Measurements from ENCODE around the gene PJA2.

PJA2 gene

DNA sequence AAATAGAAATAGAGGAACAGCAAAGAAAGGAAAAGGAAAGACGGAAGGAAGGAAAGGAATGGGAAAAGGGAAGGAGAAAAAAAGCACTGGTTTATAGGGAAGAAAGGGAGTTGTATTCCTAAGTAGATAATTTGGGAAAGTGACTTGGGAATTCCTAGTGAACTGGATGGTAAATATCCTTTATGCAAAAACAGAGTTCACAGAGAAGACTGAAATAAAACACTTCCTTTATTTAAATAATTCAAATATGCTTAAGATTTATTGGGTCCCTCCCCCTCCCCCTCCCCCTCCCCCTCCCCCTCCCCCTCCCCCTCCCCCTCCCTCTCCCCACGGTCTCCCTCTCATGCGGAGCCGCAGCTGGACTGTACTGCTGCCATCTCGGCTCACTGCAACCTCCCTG lies 69.4 kb downstream of the PJA2 start:
- no peaks in the 10 kb centered on the region for H3K4me1 ChIP-seq (ENCODE audit: control insufficient read depth, low read depth, low read length)
- H2AK5ac ChIP-seq (ENCODE audit: low read length), result no peak overlapping the region
- H2BK15ac ChIP-seq (replicated peaks; ENCODE audit: low read depth), result no peak overlapping the region
- H3K36me3 ChIP-seq (ENCODE audit: control insufficient read depth, insufficient read depth, low read length), result peaks cover 1% of the 10 kb centered on the region
- no peaks in the 10 kb centered on the region for H3K79me2 ChIP-seq (ENCODE audit: control insufficient read depth, insufficient read depth, low read length)
- H2BK5ac ChIP-seq (ENCODE audit: low read length), result no peak overlapping the region
- H3K4ac ChIP-seq (ENCODE audit: low read depth, low read length), result no peak overlapping the region
- WGBS (ENCODE audit: extremely low coverage, insufficient coverage, low lambda C conversion rate), result no CpG with 5 or more reads among the region's 5 CpGs
- H2BK120ac ChIP-seq (ENCODE audit: low read depth, low read length), result no peak overlapping the region
- H4K5ac ChIP-seq (ENCODE audit: low read length), result no peak overlapping the region
- no peak overlapping the region for H3K4me3 ChIP-seq (ENCODE audit: low read length)
- no peak overlapping the region for H3K27ac ChIP-seq (ENCODE audit: low read depth, low read length)
- H3K18ac ChIP-seq (ENCODE audit: low read length), result no peak overlapping the region
- DNase-seq, result no peak
- H3K9ac ChIP-seq (ENCODE audit: low read length), result no peak overlapping the region
- H3K4me2 ChIP-seq (ENCODE audit: low read length), result no peak overlapping the region
- H3K23ac ChIP-seq (ENCODE audit: low read length), result no peak overlapping the region
- no peak overlapping the region for H4K8ac ChIP-seq (ENCODE audit: low read depth, low read length)
- H3K79me1 ChIP-seq (ENCODE audit: low read length), result no peaks in the 10 kb centered on the region
- H3K56ac ChIP-seq (ENCODE audit: low read length), result no peak overlapping the region
- no peaks in the 10 kb centered on the region for H3K27me3 ChIP-seq (ENCODE audit: insufficient read depth, low read length, poor library complexity)

- H3K4me2 ChIP-seq (ENCODE audit: low read length), result no peak overlapping the region
- H3K56ac ChIP-seq (ENCODE audit: low read length), result no peak overlapping the region
- H3K18ac ChIP-seq (ENCODE audit: low read length), result no peak overlapping the region
- H3K27me3 ChIP-seq (ENCODE audit: insufficient read depth, low read length, poor library complexity), result no peaks in the 10 kb centered on the region
- no peaks in the 10 kb centered on the region for H3K36me3 ChIP-seq (ENCODE audit: control insufficient read depth, insufficient read depth, low read length)
- no peaks in the 10 kb centered on the region for H3K4me1 ChIP-seq (ENCODE audit: control insufficient read depth, low read depth, low read length)
- no peak overlapping the region for H3K27ac ChIP-seq (ENCODE audit: low read depth, low read length)
- no peak overlapping the region for H3K4me3 ChIP-seq (ENCODE audit: low read length)
- no peak overlapping the region for H2BK120ac ChIP-seq (ENCODE audit: low read depth, low read length)
- H3K79me2 ChIP-seq (ENCODE audit: control insufficient read depth, insufficient read depth, low read length), result no peaks in the 10 kb centered on the region
- H4K5ac ChIP-seq (ENCODE audit: low read length), result no peak overlapping the region
- H4K8ac ChIP-seq (ENCODE audit: low read depth, low read length), result no peak overlapping the region
- no peak overlapping the region for H3K4ac ChIP-seq (ENCODE audit: low read depth, low read length)
- no peak overlapping the region for H2BK5ac ChIP-seq (ENCODE audit: low read length)
- H2BK15ac ChIP-seq (replicated peaks; ENCODE audit: low read depth), result no peak overlapping the region
- no peak overlapping the region for H3K23ac ChIP-seq (ENCODE audit: low read length)
- no peak overlapping the region for H2AK5ac ChIP-seq (ENCODE audit: low read length)
- H3K79me1 ChIP-seq (ENCODE audit: low read length), result no peaks in the 10 kb centered on the region
- no peak overlapping the region for H3K9ac ChIP-seq (ENCODE audit: low read length)
- no peak for DNase-seq
Observed at GRCh38 chr5:109335114-109335513, 74.7 kb downstream of the PJA2 start.

- WGBS (ENCODE audit: extremely low coverage, insufficient coverage, low lambda C conversion rate), result no CpG with 5 or more reads among the region's 1 CpG
Observed at GRCh38 chr5:109334056-109334455, 75.7 kb downstream of the PJA2 start.

GRCh38 chr5:109329333-109330237 lies 80.2 kb downstream of the PJA2 start:
- H3K4me1 ChIP-seq (ENCODE audit: control insufficient read depth, low read depth, low read length), result no peaks in the 10 kb centered on the region
- H3K4me3 ChIP-seq (ENCODE audit: low read length), result no peak overlapping the region
- no CpG with 5 or more reads among the region's 4 CpGs for WGBS (ENCODE audit: extremely low coverage, insufficient coverage, low lambda C conversion rate)

More at GRCh38 chr5:109334056-109334455, 75.7 kb downstream of the PJA2 start:
- Histone ChIP-seq H2BK5ac (ENCODE audit: low read length) (no peak overlapping the region), H2BK15ac (replicated peaks; ENCODE audit: low read depth) (no peak overlapping the region), H3K4ac (ENCODE audit: low read depth, low read length) (no peak overlapping the region), H3K18ac (ENCODE audit: low read length) (no peak overlapping the region), H4K5ac (ENCODE audit: low read length) (no peak overlapping the region), H2BK120ac (ENCODE audit: low read depth, low read length) (no peak overlapping the region), H3K79me2 (ENCODE audit: control insufficient read depth, insufficient read depth, low read length) (no peaks in the 10 kb centered on the region), H3K4me1 (ENCODE audit: control insufficient read depth, low read depth, low read length) (no peaks in the 10 kb centered on the region), H3K27ac (ENCODE audit: low read depth, low read length) (no peak overlapping the region), H3K56ac (ENCODE audit: low read length) (no peak overlapping the region), H3K23ac (ENCODE audit: low read length) (no peak overlapping the region), H3K79me1 (ENCODE audit: low read length) (no peaks in the 10 kb centered on the region), H3K4me3 (ENCODE audit: low read length) (no peak overlapping the region), H2AK5ac (ENCODE audit: low read length) (no peak overlapping the region), H4K8ac (ENCODE audit: low read depth, low read length) (no peak overlapping the region), H3K4me2 (ENCODE audit: low read length) (no peak overlapping the region), H3K36me3 (ENCODE audit: control insufficient read depth, insufficient read depth, low read length) (no peaks in the 10 kb centered on the region), H3K9ac (ENCODE audit: low read length) (no peak overlapping the region), H3K27me3 (ENCODE audit: insufficient read depth, low read length, poor library complexity) (no peaks in the 10 kb centered on the region)
- DNase-seq, result no peak

GRCh38 chr5:109328626-109329025 lies 81.1 kb downstream of the PJA2 start:
- no peak overlapping the region for H2BK120ac ChIP-seq (ENCODE audit: low read depth, low read length)
- H3K79me2 ChIP-seq (ENCODE audit: control insufficient read depth, insufficient read depth, low read length), result no peaks in the 10 kb centered on the region
- H3K36me3 ChIP-seq (ENCODE audit: control insufficient read depth, insufficient read depth, low read length), result no peaks in the 10 kb centered on the region
- H3K4me1 ChIP-seq (ENCODE audit: control insufficient read depth, low read depth, low read length), result no peaks in the 10 kb centered on the region
- no peak overlapping the region for H3K56ac ChIP-seq (ENCODE audit: low read length)
- no peak overlapping the region for H2BK15ac ChIP-seq (replicated peaks; ENCODE audit: low read depth)
- H3K4me2 ChIP-seq (ENCODE audit: low read length), result no peak overlapping the region
- H3K23ac ChIP-seq (ENCODE audit: low read length), result no peak overlapping the region
- DNase-seq, result peak; percentile 21
- no peak overlapping the region for H3K27ac ChIP-seq (ENCODE audit: low read depth, low read length)
- no peak overlapping the region for H3K9ac ChIP-seq (ENCODE audit: low read length)
- H3K27me3 ChIP-seq (ENCODE audit: insufficient read depth, low read length, poor library complexity), result no peaks in the 10 kb centered on the region
- H3K18ac ChIP-seq (ENCODE audit: low read length), result no peak overlapping the region
- WGBS (ENCODE audit: extremely low coverage, insufficient coverage, low lambda C conversion rate), result no CpG with 5 or more reads among the region's 1 CpG
- no peak overlapping the region for H2BK5ac ChIP-seq (ENCODE audit: low read length)
- H3K79me1 ChIP-seq (ENCODE audit: low read length), result no peaks in the 10 kb centered on the region
- H3K4me3 ChIP-seq (ENCODE audit: low read length), result no peak overlapping the region
- H4K5ac ChIP-seq (ENCODE audit: low read length), result no peak overlapping the region
- H2AK5ac ChIP-seq (ENCODE audit: low read length), result no peak overlapping the region
- H3K4ac ChIP-seq (ENCODE audit: low read depth, low read length), result no peak overlapping the region
- no peak overlapping the region for H4K8ac ChIP-seq (ENCODE audit: low read depth, low read length)

More at GRCh38 chr5:109329333-109330237, 80.2 kb downstream of the PJA2 start:
- Histone ChIP-seq H4K8ac (ENCODE audit: low read depth, low read length) (no peak overlapping the region), H3K56ac (ENCODE audit: low read length) (no peak overlapping the region), H2BK15ac (replicated peaks; ENCODE audit: low read depth) (no peak overlapping the region), H4K5ac (ENCODE audit: low read length) (no peak overlapping the region), H3K79me2 (ENCODE audit: control insufficient read depth, insufficient read depth, low read length) (no peaks in the 10 kb centered on the region), H3K18ac (ENCODE audit: low read length) (no peak overlapping the region), H3K79me1 (ENCODE audit: low read length) (no peaks in the 10 kb centered on the region), H3K4me2 (ENCODE audit: low read length) (no peak overlapping the region), H3K4ac (ENCODE audit: low read depth, low read length) (no peak overlapping the region), H3K27ac (ENCODE audit: low read depth, low read length) (no peak overlapping the region), H2BK5ac (ENCODE audit: low read length) (no peak overlapping the region), H2AK5ac (ENCODE audit: low read length) (no peak overlapping the region), H3K23ac (ENCODE audit: low read length) (no peak overlapping the region), H2BK120ac (ENCODE audit: low read depth, low read length) (no peak overlapping the region), H3K36me3 (ENCODE audit: control insufficient read depth, insufficient read depth, low read length) (no peaks in the 10 kb centered on the region), H3K9ac (ENCODE audit: low read length) (no peak overlapping the region), H3K27me3 (ENCODE audit: insufficient read depth, low read length, poor library complexity) (no peaks in the 10 kb centered on the region)
- no peak for DNase-seq

GRCh38 chr5:109327570-109327969 lies 82.2 kb downstream of the PJA2 start:
- H2BK15ac ChIP-seq (replicated peaks; ENCODE audit: low read depth), result no peak overlapping the region
- H3K56ac ChIP-seq (ENCODE audit: low read length), result no peak overlapping the region
- H2BK5ac ChIP-seq (ENCODE audit: low read length), result no peak overlapping the region
- no peaks in the 10 kb centered on the region for H3K27me3 ChIP-seq (ENCODE audit: insufficient read depth, low read length, poor library complexity)
- WGBS (ENCODE audit: extremely low coverage, insufficient coverage, low lambda C conversion rate), result no CpG with 5 or more reads among the region's 3 CpGs
- H2BK120ac ChIP-seq (ENCODE audit: low read depth, low read length), result no peak overlapping the region
- no peaks in the 10 kb centered on the region for H3K36me3 ChIP-seq (ENCODE audit: control insufficient read depth, insufficient read depth, low read length)
- H4K5ac ChIP-seq (ENCODE audit: low read length), result no peak overlapping the region
- H3K4ac ChIP-seq (ENCODE audit: low read depth, low read length), result no peak overlapping the region
- H3K27ac ChIP-seq (ENCODE audit: low read depth, low read length), result no peak overlapping the region
- no peak overlapping the region for H3K4me3 ChIP-seq (ENCODE audit: low read length)
- no peak overlapping the region for H3K4me2 ChIP-seq (ENCODE audit: low read length)
- DNase-seq, result no peak
- H3K18ac ChIP-seq (ENCODE audit: low read length), result no peak overlapping the region
- H3K79me1 ChIP-seq (ENCODE audit: low read length), result no peaks in the 10 kb centered on the region
- no peak overlapping the region for H4K8ac ChIP-seq (ENCODE audit: low read depth, low read length)
- H3K4me1 ChIP-seq (ENCODE audit: control insufficient read depth, low read depth, low read length), result no peaks in the 10 kb centered on the region
- H3K79me2 ChIP-seq (ENCODE audit: control insufficient read depth, insufficient read depth, low read length), result no peaks in the 10 kb centered on the region
- no peak overlapping the region for H2AK5ac ChIP-seq (ENCODE audit: low read length)
- no peak overlapping the region for H3K23ac ChIP-seq (ENCODE audit: low read length)
- H3K9ac ChIP-seq (ENCODE audit: low read length), result no peak overlapping the region
